ENCODE measurements around the gene WIPF3.
"Not testable (repeated sequence)": the region's sequence is repeated elsewhere in the genome, so short reads cannot be mapped to it uniquely, and the experiment has no call there.

WIPF3 gene

GRCh38 chr7:29955799-29956486 lies 149.6 kb downstream of the WIPF3 start:
- no peak overlapping the region for H3K4me3 ChIP-seq (ENCODE audit: low read length)
- TF ChIP-seq CTCF (conservative IDR thresholded peaks at IDR 0.05; ENCODE audit: low read length), result no peak
- DNase-seq (ENCODE audit: low read depth), result no peak

- TF ChIP-seq CTCF (conservative IDR thresholded peaks at IDR 0.05; ENCODE audit: low read length), result no peak
- no peak overlapping the region for H3K4me3 ChIP-seq (ENCODE audit: low read length)
- no peak for DNase-seq (ENCODE audit: low read depth)
These were observed 150.2 kb downstream of the WIPF3 start for GRCh38 chr7:29956487-29956836.

- no peak for DNase-seq (ENCODE audit: low read depth)
These were observed 151.4 kb downstream of the WIPF3 start for GRCh38 chr7:29957521-29958310.

GRCh38 chr7:29958667-29959358 lies 152.5 kb downstream of the WIPF3 start:
- no peak for DNase-seq (ENCODE audit: low read depth)
- no peak for TF ChIP-seq CTCF (conservative IDR thresholded peaks at IDR 0.05; ENCODE audit: low read length)
- H3K4me3 ChIP-seq (ENCODE audit: low read length), result no peak overlapping the region

More at GRCh38 chr7:29957521-29958310, 151.4 kb downstream of the WIPF3 start:
- no peak for TF ChIP-seq CTCF (conservative IDR thresholded peaks at IDR 0.05; ENCODE audit: low read length)
- no peak overlapping the region for H3K4me3 ChIP-seq (ENCODE audit: low read length)

- not testable (repeated sequence) for H3K4me3 ChIP-seq (ENCODE audit: low read length)
These were observed 155.3 kb downstream of the WIPF3 start for GRCh38 chr7:29961611-29962010.

GRCh38 chr7:29962035-29962434 lies 155.7 kb downstream of the WIPF3 start:
- H3K4me3 ChIP-seq (ENCODE audit: low read length), result no peak overlapping the region
- TF ChIP-seq CTCF (conservative IDR thresholded peaks at IDR 0.05; ENCODE audit: low read length), result no peak
- DNase-seq (ENCODE audit: low read depth), result no peak

More at GRCh38 chr7:29961611-29962010, 155.3 kb downstream of the WIPF3 start:
- not testable (repeated sequence) for DNase-seq (ENCODE audit: low read depth)

- no peak for DNase-seq (ENCODE audit: low read depth)
- TF ChIP-seq CTCF (conservative IDR thresholded peaks at IDR 0.05; ENCODE audit: low read length), result no peak
- H3K4me3 ChIP-seq (ENCODE audit: low read length), result no peak overlapping the region
These were observed 158.7 kb downstream of the WIPF3 start for GRCh38 chr7:29965030-29965429.
